GM12878 (cell line): ENCODE data around the gene CDYL2. TPM values are rescaled to one million over a fixed set of nuclear protein-coding genes. Genes with fewer than 3 reads are reported as not detected.

Experiments
- ATAC-seq: fragments of 200-7000 bp; cut with Tn5 transposase; 3 replicates; pipeline ENCODE4 v1.9.1; 2020; ENCODE audit warnings: mild to moderate bottlenecking, moderate library complexity
- BruUV-seq: library from RNA; stranded (reverse); fragments of 400-500 nt; replicated peaks from 2 replicates; lab custom pipeline; 2021; lab: Mats Ljungman, UMichigan
- CTCF ChIA-PET: fragments of 300-600 bp; sonication (Branson Sonifier 250); formaldehyde crosslinking; extraction: SDS; loops from one replicate; lab custom pipeline; 2021; ENCODE audit warnings: inconsistent platforms; lab: Yijun Ruan, JAX
- POLR2A ChIA-PET: fragments of 350-600 bp; formaldehyde crosslinking; extraction: SDS; loops from one replicate; lab custom pipeline; 2021; ENCODE audit warnings: inconsistent platforms; lab: Charles Lee
- RAD21 ChIA-PET: fragments of 300-600 bp; sonication (Branson Sonifier 250); formaldehyde crosslinking; loops from one replicate; lab custom pipeline; 2023; ENCODE audit warnings: antibody characterized with exemption; ENCODE audit not compliant: unreplicated experiment; lab: Charles Lee
- SMC1A ChIA-PET: fragments of 300-600 bp; sonication (Branson Sonifier 250); formaldehyde crosslinking; loops from one replicate; lab custom pipeline; 2023; ENCODE audit not compliant: unreplicated experiment, uncharacterized antibody; lab: Charles Lee
- DNase-seq: peaks from one replicate; pipeline ENCODE4 v3.0.0-alpha.2; 2011; ENCODE audit warnings: low read depth, low spot score
- FAIRE-seq: peaks from 3 replicates; lab custom pipeline; 2011; peaks lifted over from hg19 to GRCh38; lab: Jason Lieb, UNC
- H2AFZ ChIP-seq: 2 replicates; pipeline ENCODE4 v1.6.0; 2011; ENCODE audit warnings: low read depth, low read length, control low read depth; ENCODE audit not compliant: control insufficient read depth
- H3K27ac ChIP-seq: 2 replicates; pipeline ENCODE4 v1.5.1; 2011; ENCODE audit warnings: control low read depth; ENCODE audit not compliant: control insufficient read depth, insufficient read depth
- H3K27me3 ChIP-seq, 2 experiments: replicated peaks in 1 of 2; 2 replicates each; pipeline versions ENCODE4 v1.6.0 to v1.6.1; 2011; ENCODE audit warnings: low read length in 1 of 2; ENCODE audit not compliant: control insufficient read depth in 2 of 2, insufficient read depth in 2 of 2
- H3K36me3 ChIP-seq, 2 experiments: 2 replicates each; pipeline ENCODE4 v1.5.1; 2011; ENCODE audit warnings: low read length in 1 of 2; ENCODE audit not compliant: control insufficient read depth in 2 of 2, insufficient read depth in 2 of 2
- H3K4me1 ChIP-seq: 2 replicates; pipeline ENCODE4 v1.6.1; 2011; ENCODE audit warnings: mild to moderate bottlenecking, low read length, moderate library complexity, mixed read lengths; ENCODE audit not compliant: control insufficient read depth, insufficient read depth
- H3K4me2 ChIP-seq: 2 replicates; pipeline ENCODE4 v1.6.0; 2011; ENCODE audit warnings: control low read depth; ENCODE audit not compliant: control insufficient read depth, insufficient read depth
- H3K4me3 ChIP-seq: fragments of 200-600 bp; sonication (generic); 2 replicates; pipeline ENCODE4 v1.5.1; 2016
- H3K79me2 ChIP-seq: 2 replicates; pipeline ENCODE4 v1.6.0; 2011; ENCODE audit warnings: low read length; ENCODE audit not compliant: control insufficient read depth, insufficient read depth
- H3K9ac ChIP-seq: 2 replicates; pipeline ENCODE4 v1.8.0; 2011; ENCODE audit warnings: low read length, control low read depth, mixed read lengths; ENCODE audit not compliant: control insufficient read depth, insufficient read depth
- H3K9me3 ChIP-seq: replicated peaks from 3 replicates; pipeline ENCODE4 v1.5.1; 2011; ENCODE audit warnings: mild to moderate bottlenecking, low read length; ENCODE audit not compliant: control insufficient read depth, insufficient read depth
- H4K20me1 ChIP-seq: 2 replicates; pipeline ENCODE4 v1.6.0; 2011; ENCODE audit not compliant: control insufficient read depth, insufficient read depth
- CREM ChIP-seq: IDR thresholded peaks from 2 replicates; pipeline ENCODE4 v1.6.1; 2014; ENCODE audit warnings: antibody characterized with exemption, low read depth
- NR2C2 ChIP-seq: IDR thresholded peaks from 2 replicates; pipeline ENCODE4 v1.6.1; 2011; ENCODE audit warnings: borderline replicate concordance, low read depth; ENCODE audit not compliant: control insufficient read depth, insufficient read length
- STAT3 ChIP-seq: IDR thresholded peaks from 2 replicates; pipeline ENCODE4 v1.6.1; 2011; ENCODE audit warnings: low read depth, low read length, improper control_type of control experiment
- SUZ12 ChIP-seq: fragments of 200-600 bp; sonication (generic); IDR thresholded peaks from one replicate; pipeline ENCODE4 v1.6.1; 2018; ENCODE audit warnings: antibody characterized with exemption, mild to moderate bottlenecking; ENCODE audit not compliant: unreplicated experiment
- TBL1XR1 ChIP-seq: IDR thresholded peaks from 2 replicates; pipeline ENCODE4 v1.6.1; 2012; ENCODE audit warnings: low read depth, low read length, improper control_type of control experiment
- WGBS: methylation state at CpG from one replicate; pipeline ENCODE4 v1.1.6; 2016; ENCODE audit warnings: low lambda C conversion rate; ENCODE audit not compliant: insufficient replicate concordance, insufficient coverage; ENCODE audit errors: missing lambda C conversion rate; 5-methylcytosine and 5-hydroxymethylcytosine counted together
- in situ Hi-C: fragments of 300-500 bp; cut with MboI; formaldehyde crosslinking; loops from 9 replicates; pipeline ENCODE4 v1.14.3; 2018; ENCODE audit warnings: mixed read lengths
- intact Hi-C: fragments of 100-400 bp; cut with micrococcal nuclease; formaldehyde crosslinking; loops from one replicate; pipeline ENCODE4 v1.14.2; 2022; ENCODE audit not compliant: unreplicated experiment
- polyA plus RNA-seq, 11 experiments: library from polyadenylated mRNA; depleted of rRNA in 4 of 11; unstranded in 6 of 11; stranded (reverse) in 5 of 11; fragments of >200 nt; fragmentation: Nextera tagmentation in 4 of 11; fragmentation: Illumina TruSeq in 1 of 11; extraction: Ambion mirVana in 4 of 11; extraction: Trizol in 1 of 11; gene quantifications; 1 replicate in 1 of 11; 2 replicates in 10 of 11; pipeline versions ENCODE4 v1.2.1 to v1.2.3, GENCODE V29; 2011 to 2016; ENCODE audit warnings: inconsistent platforms in 2 of 11, missing spikeins in 2 of 11, low read depth in 1 of 11
- total RNA-seq, 4 experiments: library from RNA; depleted of rRNA in 3 of 4; stranded (reverse); fragments of >200 nt in 3 of 4; fragmentation: Illumina TruSeq in 1 of 4; extraction: Trizol in 1 of 4; gene quantifications; 2 replicates each; pipeline versions ENCODE4 v1.2.1 to v1.2.3, GENCODE V29; 2013 to 2021
- TF ChIP-seq, protein P1 (sequence below): fragments of 150-350 bp; IDR thresholded peaks from 2 replicates; pipeline ENCODE4 v1.6.1; 2016; ENCODE audit warnings: low read depth, low read length
- TF ChIP-seq, protein P2 (sequence below): IDR thresholded peaks from 2 replicates; pipeline ENCODE4 v1.6.1; 2012; ENCODE audit warnings: low read depth, low read length, improper control_type of control experiment

Gene CDYL2
- total and polyA plus RNA-seq, 10 of the 15 experiments (the other 5 are each of a cell fraction or from before 2014, with no cell fraction given), result 0.27 to 22.9 (median 3.9) TPM

DNA sequence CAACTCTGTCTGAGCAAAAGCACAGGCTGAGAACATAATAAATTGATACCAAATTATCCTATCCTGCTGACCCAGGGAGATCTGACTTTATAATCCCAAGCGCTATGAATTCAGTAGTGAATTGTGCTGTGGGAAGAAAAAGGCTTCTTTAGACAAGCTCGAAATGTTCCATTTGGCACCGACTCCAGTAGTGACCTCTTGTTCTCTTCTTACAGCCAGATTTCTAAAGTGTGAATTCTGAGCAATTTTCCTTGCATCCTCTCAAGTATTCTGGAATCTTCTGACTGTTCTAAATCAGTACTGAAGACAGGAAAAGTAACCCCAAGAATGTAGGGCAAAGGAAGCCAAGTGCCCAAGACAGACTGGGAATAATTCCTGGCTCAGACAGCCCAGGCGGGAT lies 58.2 kb downstream of the CDYL2 start:
- Histone ChIP-seq H3K36me3 (no peaks in the 10 kb centered on the region), H3K9me3 (no peaks in the 10 kb centered on the region), H3K9ac (no peak overlapping the region), H4K20me1 (no peaks in the 10 kb centered on the region), H3K4me2 (no peak overlapping the region), H3K27me3 (no peaks in the 10 kb centered on the region), H3K4me1 (no peaks in the 10 kb centered on the region), H2AFZ (no peak overlapping the region), H3K79me2 (no peaks in the 10 kb centered on the region), H3K4me3 (no peak overlapping the region), H3K27ac (no peak overlapping the region)
- in situ Hi-C loops (no loop called here), intact Hi-C loops (no loop called here)
- FAIRE-seq (no peak), DNase-seq (no peak), ATAC-seq (no peak)
- ChIA-PET POLR2A (no interaction called here), SMC1A (interaction anchor here (1.1 to 1.9 kb wide), 2 partner anchors 54 to 64 kb away, joined by 4 to 7 read pairs; no protein-coding TSS in a partner anchor), CTCF (interaction anchor here (0.6 to 1.1 kb wide), 2 partner anchors 8 to 1144 kb away, joined by 3 read pairs; no protein-coding TSS in a partner anchor), RAD21 (no interaction called here)
- WGBS, result 71% methylated on average over 4 of the region's 4 CpGs
- BruUV-seq, result no TSS peak
- TF ChIP-seq SUZ12 (no peak), STAT3 (no peak), TBL1XR1 (no peak), CREM (no peak), NR2C2 (no peak)
- TF ChIP-seq, protein P1, sequence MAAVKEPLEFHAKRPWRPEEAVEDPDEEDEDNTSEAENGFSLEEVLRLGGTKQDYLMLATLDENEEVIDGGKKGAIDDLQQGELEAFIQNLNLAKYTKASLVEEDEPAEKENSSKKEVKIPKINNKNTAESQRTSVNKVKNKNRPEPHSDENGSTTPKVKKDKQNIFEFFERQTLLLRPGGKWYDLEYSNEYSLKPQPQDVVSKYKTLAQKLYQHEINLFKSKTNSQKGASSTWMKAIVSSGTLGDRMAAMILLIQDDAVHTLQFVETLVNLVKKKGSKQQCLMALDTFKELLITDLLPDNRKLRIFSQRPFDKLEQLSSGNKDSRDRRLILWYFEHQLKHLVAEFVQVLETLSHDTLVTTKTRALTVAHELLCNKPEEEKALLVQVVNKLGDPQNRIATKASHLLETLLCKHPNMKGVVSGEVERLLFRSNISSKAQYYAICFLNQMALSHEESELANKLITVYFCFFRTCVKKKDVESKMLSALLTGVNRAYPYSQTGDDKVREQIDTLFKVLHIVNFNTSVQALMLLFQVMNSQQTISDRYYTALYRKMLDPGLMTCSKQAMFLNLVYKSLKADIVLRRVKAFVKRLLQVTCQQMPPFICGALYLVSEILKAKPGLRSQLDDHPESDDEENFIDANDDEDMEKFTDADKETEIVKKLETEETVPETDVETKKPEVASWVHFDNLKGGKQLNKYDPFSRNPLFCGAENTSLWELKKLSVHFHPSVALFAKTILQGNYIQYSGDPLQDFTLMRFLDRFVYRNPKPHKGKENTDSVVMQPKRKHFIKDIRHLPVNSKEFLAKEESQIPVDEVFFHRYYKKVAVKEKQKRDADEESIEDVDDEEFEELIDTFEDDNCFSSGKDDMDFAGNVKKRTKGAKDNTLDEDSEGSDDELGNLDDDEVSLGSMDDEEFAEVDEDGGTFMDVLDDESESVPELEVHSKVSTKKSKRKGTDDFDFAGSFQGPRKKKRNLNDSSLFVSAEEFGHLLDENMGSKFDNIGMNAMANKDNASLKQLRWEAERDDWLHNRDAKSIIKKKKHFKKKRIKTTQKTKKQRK, result no peak
- TF ChIP-seq, protein P2, sequence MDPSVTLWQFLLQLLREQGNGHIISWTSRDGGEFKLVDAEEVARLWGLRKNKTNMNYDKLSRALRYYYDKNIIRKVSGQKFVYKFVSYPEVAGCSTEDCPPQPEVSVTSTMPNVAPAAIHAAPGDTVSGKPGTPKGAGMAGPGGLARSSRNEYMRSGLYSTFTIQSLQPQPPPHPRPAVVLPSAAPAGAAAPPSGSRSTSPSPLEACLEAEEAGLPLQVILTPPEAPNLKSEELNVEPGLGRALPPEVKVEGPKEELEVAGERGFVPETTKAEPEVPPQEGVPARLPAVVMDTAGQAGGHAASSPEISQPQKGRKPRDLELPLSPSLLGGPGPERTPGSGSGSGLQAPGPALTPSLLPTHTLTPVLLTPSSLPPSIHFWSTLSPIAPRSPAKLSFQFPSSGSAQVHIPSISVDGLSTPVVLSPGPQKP, result no peak
- TF ChIP-seq, all 136 proteins: peak for 0
